IMR-90 (cell line): ENCODE results near the gene TNK2.

Experiments
- BHLHE40 ChIP-seq: fragments of 150-350 bp; IDR thresholded peaks from 2 replicates; pipeline ENCODE4 v1.6.1; 2016; ENCODE audit warnings: mild to moderate bottlenecking, low read depth, low read length
- CEBPB ChIP-seq: IDR thresholded peaks from 2 replicates; pipeline ENCODE4 v1.6.1; 2012; ENCODE audit warnings: low read depth, low read length, improper control_type of control experiment
- FOS ChIP-seq: fragments of 150-350 bp; IDR thresholded peaks from 2 replicates; pipeline ENCODE4 v1.6.1; 2016; ENCODE audit warnings: low read depth, low read length
- MAZ ChIP-seq: IDR thresholded peaks from 2 replicates; pipeline ENCODE4 v1.6.1; 2012; ENCODE audit warnings: low read depth, mild to moderate bottlenecking, low read length, improper control_type of control experiment, moderate library complexity, borderline replicate concordance
- POLR2A ChIP-seq: IDR thresholded peaks from 2 replicates; pipeline ENCODE4 v1.6.1; 2012; ENCODE audit warnings: mild to moderate bottlenecking, low read depth, low read length
- RAD21 ChIP-seq: IDR thresholded peaks from 2 replicates; pipeline ENCODE4 v1.6.1; 2012; ENCODE audit warnings: low read length, improper control_type of control experiment
- RCOR1 ChIP-seq: IDR thresholded peaks from 2 replicates; pipeline ENCODE4 v1.6.1; 2012; ENCODE audit warnings: mild to moderate bottlenecking, low read length, improper control_type of control experiment; ENCODE audit not compliant: insufficient replicate concordance
- RFX5 ChIP-seq: IDR thresholded peaks from 2 replicates; pipeline ENCODE4 v1.8.0; 2012; ENCODE audit warnings: low read depth, mild to moderate bottlenecking, low read length, moderate library complexity
- TF ChIP-seq, protein P1 (sequence below): conservative IDR thresholded peaks from 2 replicates; pipeline ENCODE4 v1.5.1; 2012; ENCODE audit warnings: mild to moderate bottlenecking, low read depth, low read length, improper control_type of control experiment
- TF ChIP-seq, protein P2 (sequence below): fragments of 150-350 bp; IDR thresholded peaks from 2 replicates; pipeline ENCODE4 v1.6.1; 2016; ENCODE audit warnings: low read depth, mild to moderate bottlenecking, low read length, moderate library complexity, borderline replicate concordance

DNA sequence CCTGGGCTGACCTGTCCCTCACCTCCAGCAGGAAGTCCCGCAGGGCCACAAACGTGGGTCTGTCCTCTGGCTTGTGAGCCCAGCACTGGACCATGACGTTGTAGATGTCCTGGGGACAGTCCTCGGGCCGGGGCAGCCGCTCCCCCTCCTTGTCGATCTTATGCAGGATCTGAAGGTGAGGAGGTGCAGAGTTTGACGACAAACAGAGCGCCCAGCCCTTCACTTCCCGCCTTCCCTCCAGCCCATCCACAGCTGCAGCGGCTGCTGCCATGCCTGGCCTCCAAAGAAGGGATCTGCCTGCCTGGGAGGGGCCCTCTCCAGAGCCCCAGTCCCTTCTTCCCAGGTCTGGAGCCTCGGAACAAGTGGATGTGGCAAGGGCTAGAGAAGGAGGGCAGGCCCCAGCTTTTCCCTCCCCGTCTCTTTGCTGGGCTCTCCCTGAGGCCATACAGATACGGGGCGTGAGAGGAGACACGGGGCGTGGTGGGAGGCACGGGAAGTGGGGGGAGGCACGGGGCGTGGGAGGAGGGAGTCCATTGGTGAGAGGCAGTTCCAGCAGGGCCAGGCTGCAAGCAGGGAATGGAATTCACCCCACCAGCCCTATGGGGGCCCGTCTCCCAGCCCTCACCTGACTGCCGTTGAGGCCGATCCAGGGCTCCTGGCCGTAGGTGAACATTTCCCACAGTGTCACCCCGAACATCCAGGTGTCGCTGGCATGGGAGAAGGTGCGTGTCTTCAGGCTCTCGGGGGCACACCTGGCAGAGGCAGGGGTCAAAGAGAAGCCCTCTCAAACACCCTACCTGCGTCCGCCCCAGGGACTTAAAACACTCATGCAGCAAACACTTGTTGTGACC lies 29.7 kb downstream of the TNK2 start:
- TF ChIP-seq, protein P1, sequence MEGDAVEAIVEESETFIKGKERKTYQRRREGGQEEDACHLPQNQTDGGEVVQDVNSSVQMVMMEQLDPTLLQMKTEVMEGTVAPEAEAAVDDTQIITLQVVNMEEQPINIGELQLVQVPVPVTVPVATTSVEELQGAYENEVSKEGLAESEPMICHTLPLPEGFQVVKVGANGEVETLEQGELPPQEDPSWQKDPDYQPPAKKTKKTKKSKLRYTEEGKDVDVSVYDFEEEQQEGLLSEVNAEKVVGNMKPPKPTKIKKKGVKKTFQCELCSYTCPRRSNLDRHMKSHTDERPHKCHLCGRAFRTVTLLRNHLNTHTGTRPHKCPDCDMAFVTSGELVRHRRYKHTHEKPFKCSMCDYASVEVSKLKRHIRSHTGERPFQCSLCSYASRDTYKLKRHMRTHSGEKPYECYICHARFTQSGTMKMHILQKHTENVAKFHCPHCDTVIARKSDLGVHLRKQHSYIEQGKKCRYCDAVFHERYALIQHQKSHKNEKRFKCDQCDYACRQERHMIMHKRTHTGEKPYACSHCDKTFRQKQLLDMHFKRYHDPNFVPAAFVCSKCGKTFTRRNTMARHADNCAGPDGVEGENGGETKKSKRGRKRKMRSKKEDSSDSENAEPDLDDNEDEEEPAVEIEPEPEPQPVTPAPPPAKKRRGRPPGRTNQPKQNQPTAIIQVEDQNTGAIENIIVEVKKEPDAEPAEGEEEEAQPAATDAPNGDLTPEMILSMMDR, result no peak
- TF ChIP-seq POLR2A (no peak), MAZ (no peak), CEBPB (no peak), RCOR1 (no peak), RAD21 (no peak), FOS (no peak), BHLHE40 (no peak), RFX5 (no peak)
- TF ChIP-seq, protein P2, sequence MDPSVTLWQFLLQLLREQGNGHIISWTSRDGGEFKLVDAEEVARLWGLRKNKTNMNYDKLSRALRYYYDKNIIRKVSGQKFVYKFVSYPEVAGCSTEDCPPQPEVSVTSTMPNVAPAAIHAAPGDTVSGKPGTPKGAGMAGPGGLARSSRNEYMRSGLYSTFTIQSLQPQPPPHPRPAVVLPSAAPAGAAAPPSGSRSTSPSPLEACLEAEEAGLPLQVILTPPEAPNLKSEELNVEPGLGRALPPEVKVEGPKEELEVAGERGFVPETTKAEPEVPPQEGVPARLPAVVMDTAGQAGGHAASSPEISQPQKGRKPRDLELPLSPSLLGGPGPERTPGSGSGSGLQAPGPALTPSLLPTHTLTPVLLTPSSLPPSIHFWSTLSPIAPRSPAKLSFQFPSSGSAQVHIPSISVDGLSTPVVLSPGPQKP, result no peak
